HG03521 (cell line): Measurements from ENCODE around the gene C20orf96.

ENCODE experiments used
- ATAC-seq: cut with Tn5 transposase; IDR thresholded peaks from one replicate; pipeline ENCODE4 v1.9.1; 2021; ENCODE audit warnings: mild to moderate bottlenecking, moderate library complexity; ENCODE audit not compliant: unreplicated experiment

The C20orf96 gene

GRCh38 chr20:312866-313265 lies 22.3 kb upstream of the C20orf96 start:
- ATAC-seq = no peak

- no peak for ATAC-seq
Observed at GRCh38 chr20:312067-312466, 21.5 kb upstream of the C20orf96 start.

GRCh38 chr20:311609-312008 lies 21.1 kb upstream of the C20orf96 start:
- no peak for ATAC-seq

GRCh38 chr20:310645-311044 lies 20.1 kb upstream of the C20orf96 start:
- ATAC-seq = no peak

GRCh38 chr20:309841-310644 lies 19.5 kb upstream of the C20orf96 start:
- ATAC-seq = peak; percentile 99

- no peak for ATAC-seq
Observed at GRCh38 chr20:309306-309840, 18.8 kb upstream of the C20orf96 start.

GRCh38 chr20:308427-309038 lies 18.0 kb upstream of the C20orf96 start:
- no peak for ATAC-seq

GRCh38 chr20:305745-306144 lies 15.2 kb upstream of the C20orf96 start:
- ATAC-seq = no peak

- no peak for ATAC-seq
Observed at GRCh38 chr20:301886-302848, 11.6 kb upstream of the C20orf96 start.

GRCh38 chr20:300345-300990 lies 9.9 kb upstream of the C20orf96 start:
- no peak for ATAC-seq

- no peak for ATAC-seq
Observed at GRCh38 chr20:298776-299391, 8.3 kb upstream of the C20orf96 start.

- peak; percentile 12 for ATAC-seq
Observed at GRCh38 chr20:297925-298775, 7.6 kb upstream of the C20orf96 start.

- ATAC-seq = peak; percentile 81
Observed at GRCh38 chr20:297098-297924, 6.8 kb upstream of the C20orf96 start, which contains the start of gene ZCCHC3. TSS of gene ZCCHC3 (plus strand) at chr20:297570. CDS start at chr20:297587, 17 bp downstream.

- no peak for ATAC-seq
Observed at GRCh38 chr20:295804-296203, 5.3 kb upstream of the C20orf96 start.

- no peak for ATAC-seq
Observed at GRCh38 chr20:294602-295001, 4.1 kb upstream of the C20orf96 start.

GRCh38 chr20:289693-290083 lies 862 bp downstream of the C20orf96 start:
- ATAC-seq = peak; percentile 2

- ATAC-seq = no peak
Observed at GRCh38 chr20:288956-289692, 1.4 kb downstream of the C20orf96 start.

- no peak for ATAC-seq
Observed at GRCh38 chr20:286508-286907, 4.0 kb downstream of the C20orf96 start.
